Neural progenitor cell (in vitro differentiated cells): ENCODE measurements around the gene EMSY.

Experiments
- CTCF ChIP-seq: fragments of 200-600 bp; sonication (generic); IDR thresholded peaks from 2 replicates; pipeline ENCODE4 v1.5.1; 2017; ENCODE audit warnings: antibody characterized with exemption, mild to moderate bottlenecking
- EZH2 ChIP-seq: fragments of 200-600 bp; sonication (generic); IDR thresholded peaks from 2 replicates; pipeline ENCODE4 v1.6.1; 2017; ENCODE audit warnings: antibody characterized with exemption, mild to moderate bottlenecking, moderate library complexity
- EZH2phosphoT487 ChIP-seq: fragments of 200-600 bp; sonication (generic); IDR thresholded peaks from 2 replicates; pipeline ENCODE4 v1.6.1; 2017; ENCODE audit warnings: antibody characterized with exemption

GRCh38 chr11:76491644-76492043 lies 46.8 kb downstream of the EMSY start:
- no peak for TF ChIP-seq CTCF
- TF ChIP-seq EZH2phosphoT487: no peak
- TF ChIP-seq EZH2: no peak
